ENCODE data around the gene RNF20.

Gene RNF20

GRCh38 chr9:101591787-101592446 is 58.3 kb downstream of the RNF20 start:
- DNase-seq: no peak

GRCh38 chr9:101592788-101593187 is 59.1 kb downstream of the RNF20 start:
- DNase-seq: no peak

GRCh38 chr9:101593345-101593744 is 59.7 kb downstream of the RNF20 start:
- DNase-seq: no peak

DNA sequence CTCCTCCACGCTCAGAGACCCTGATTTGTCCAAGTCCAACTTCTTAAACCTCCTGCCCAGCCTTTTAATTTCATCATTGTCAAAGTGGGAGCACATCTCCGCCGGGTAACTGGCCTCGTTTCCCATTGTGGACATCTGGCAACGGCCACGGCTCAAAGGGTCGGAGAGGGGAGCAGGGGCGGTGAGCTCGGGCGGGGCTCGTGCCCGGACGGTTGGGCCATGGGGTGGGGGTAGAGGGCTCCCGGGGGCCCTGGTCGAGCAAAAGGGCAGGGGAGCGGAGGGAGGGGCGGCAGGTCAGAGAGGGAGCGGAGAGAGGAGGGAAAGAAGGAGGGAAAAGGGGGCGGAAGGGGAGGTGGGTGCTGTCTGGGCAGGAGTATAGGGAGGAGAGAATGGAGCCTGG is 61.1 kb downstream of the RNF20 start, which contains the start of gene PPP3R2:
Gene PPP3R2, minus strand, starts transcription at position 174 of the 400 bp plus-strand sequence. Its CDS starts 48 bp downstream, at position 126.
- no peak for DNase-seq

DNA sequence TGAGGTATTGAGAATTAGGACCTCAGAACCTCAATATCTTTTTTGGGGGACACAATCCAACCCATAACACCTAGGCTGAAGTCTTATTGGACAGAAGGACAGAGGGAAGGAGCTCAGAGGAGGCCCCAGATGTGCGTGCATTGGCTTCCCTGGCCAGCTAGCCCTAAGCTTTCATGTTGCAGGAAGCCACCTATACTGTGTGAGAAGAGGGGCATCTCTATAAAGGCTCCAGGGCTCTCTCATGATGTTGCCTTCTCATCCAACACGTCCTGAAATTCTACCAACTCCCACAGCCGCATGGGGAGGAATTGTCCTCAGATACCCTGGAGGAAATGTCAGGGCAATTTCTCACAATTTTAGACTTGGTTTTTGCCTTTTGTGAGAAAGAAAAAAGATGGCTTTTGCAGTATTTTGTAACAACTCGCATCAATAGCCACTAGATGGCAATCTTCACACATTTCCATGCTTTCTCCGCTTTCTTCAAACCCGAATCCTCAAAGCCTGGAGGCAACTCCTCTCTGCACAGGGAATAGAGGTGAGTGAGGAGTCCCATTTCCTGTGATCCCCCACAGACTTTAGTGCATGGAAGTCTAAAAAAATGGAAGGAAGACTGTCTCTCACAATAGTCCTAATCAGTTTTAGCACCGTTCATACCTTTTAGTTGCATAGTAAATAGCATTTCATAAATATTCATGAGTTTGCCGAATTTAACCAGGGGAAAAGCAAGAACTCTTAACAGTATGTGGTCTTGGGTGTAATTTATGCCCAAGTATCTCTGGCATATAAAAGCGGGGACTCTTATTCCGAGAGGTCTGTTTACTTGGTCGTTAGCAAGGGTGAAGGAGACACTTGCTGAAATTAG is 68.5 kb downstream of the RNF20 start:
- no peak for DNase-seq

- no peak for DNase-seq
These were observed 70.6 kb downstream of the RNF20 start for GRCh38 chr9:101604296-101604695.

GRCh38 chr9:101605547-101605946 is 71.9 kb downstream of the RNF20 start:
- no peak for DNase-seq

Measured in effector CD4-positive, alpha-beta T cell (primary cell).